Kidney tubule cell (primary cell): Measurements from ENCODE around the gene EAF2.
"Not testable (repeated sequence)": the region's sequence is repeated elsewhere in the genome, so short reads cannot be mapped to it uniquely, and the experiment has no call there.

Source experiments
- DNase-seq: peaks from one replicate; pipeline ENCODE4 v3.0.0-alpha.2; 2018; ENCODE audit warnings: low spot score

The EAF2 gene

GRCh38 chr3:121834671-121835464 lies at the start of gene EAF2, which contains the start of gene IQCB1:
Gene EAF2, plus strand, starts transcription at chr3:121835209. Its CDS starts 77 bp downstream, at chr3:121835286.
Gene IQCB1, minus strand, starts transcription at chr3:121835060. Its CDS starts 6,100 bp downstream, at chr3:121828960.
- DNase-seq, result peak; percentile 97

- no peak for DNase-seq
Measured at GRCh38 chr3:121786485-121786884, 48.5 kb upstream of the EAF2 start.

- DNase-seq, result no peak
Measured at GRCh38 chr3:121793078-121793477, 41.9 kb upstream of the EAF2 start.

- no peak for DNase-seq
Measured at GRCh38 chr3:121794264-121794983, 40.6 kb upstream of the EAF2 start.

GRCh38 chr3:121796970-121797369 lies 38.0 kb upstream of the EAF2 start:
- no peak for DNase-seq

GRCh38 chr3:121800906-121801305 lies 34.1 kb upstream of the EAF2 start:
- no peak for DNase-seq

- no peak for DNase-seq
Measured at GRCh38 chr3:121803771-121804320, 31.2 kb upstream of the EAF2 start.

- DNase-seq, result no peak
Measured at GRCh38 chr3:121809249-121809648, 25.8 kb upstream of the EAF2 start.

GRCh38 chr3:121817753-121818152 lies 17.3 kb upstream of the EAF2 start:
- no peak for DNase-seq

GRCh38 chr3:121818578-121818977 lies 16.4 kb upstream of the EAF2 start:
- DNase-seq, result no peak

- no peak for DNase-seq
Measured at GRCh38 chr3:121819236-121819635, 15.8 kb upstream of the EAF2 start.

GRCh38 chr3:121821421-121822199 lies 13.4 kb upstream of the EAF2 start:
- DNase-seq, result no peak

- DNase-seq, result no peak
Measured at GRCh38 chr3:121822973-121823372, 12.0 kb upstream of the EAF2 start.

GRCh38 chr3:121834157-121834670 lies 795 bp upstream of the EAF2 start:
- DNase-seq, result peak; percentile 13

GRCh38 chr3:121835465-121835801 lies 424 bp downstream of the EAF2 start:
- peak; percentile 26 for DNase-seq

GRCh38 chr3:121836064-121836463 lies 1.1 kb downstream of the EAF2 start:
- DNase-seq, result no peak

GRCh38 chr3:121836481-121836880 lies 1.5 kb downstream of the EAF2 start:
- no peak for DNase-seq

- DNase-seq, result no peak
Measured at GRCh38 chr3:121839962-121840361, 5.0 kb downstream of the EAF2 start.

GRCh38 chr3:121844892-121845291 lies 9.9 kb downstream of the EAF2 start:
- no peak for DNase-seq

GRCh38 chr3:121852256-121852655 lies 17.2 kb downstream of the EAF2 start:
- DNase-seq, result no peak

- peak; percentile 42 for DNase-seq
Measured at GRCh38 chr3:121855555-121855954, 20.5 kb downstream of the EAF2 start.

GRCh38 chr3:121857778-121858177 lies 22.8 kb downstream of the EAF2 start:
- not testable (repeated sequence) for DNase-seq
